Nephron progenitor cell (in vitro differentiated cells): ENCODE results near the gene PERCC1.
"Not testable (repeated sequence)": the region's sequence is repeated elsewhere in the genome, so short reads cannot be mapped to it uniquely, and the experiment has no call there.

Experiments
- DNase-seq: peaks from one replicate; pipeline ENCODE4 v3.0.0; 2021
- H3K27ac Mint-ChIP-seq: 2 replicates; pipeline ENCODE4 v1.8.0; 2021; ENCODE audit warnings: mild to moderate bottlenecking, moderate library complexity, mixed read lengths
- H3K27me3 Mint-ChIP-seq: 2 replicates; pipeline ENCODE4 v1.8.0; 2021; ENCODE audit warnings: mild to moderate bottlenecking, low read depth, mixed read lengths; ENCODE audit not compliant: poor library complexity
- H3K36me3 Mint-ChIP-seq: 2 replicates; pipeline ENCODE4 v1.8.0; 2021; ENCODE audit warnings: low read depth, mixed read lengths
- H3K4me1 Mint-ChIP-seq: 2 replicates; pipeline ENCODE4 v1.8.0; 2021; ENCODE audit warnings: mixed read lengths
- H3K4me3 Mint-ChIP-seq: 2 replicates; pipeline ENCODE4 v1.8.0; 2021; ENCODE audit warnings: mild to moderate bottlenecking, moderate library complexity, mixed read lengths
- H3K9me3 Mint-ChIP-seq: 2 replicates; pipeline ENCODE4 v1.8.0; 2021; ENCODE audit warnings: mild to moderate bottlenecking, moderate library complexity, mixed read lengths
- TF ChIP-seq, protein P1 (sequence below): fragments of 200-600 bp; sonication (generic); IDR thresholded peaks from 2 replicates; pipeline ENCODE4 v1.5.0; 2021; ENCODE audit warnings: antibody characterized with exemption

The PERCC1 gene

DNA sequence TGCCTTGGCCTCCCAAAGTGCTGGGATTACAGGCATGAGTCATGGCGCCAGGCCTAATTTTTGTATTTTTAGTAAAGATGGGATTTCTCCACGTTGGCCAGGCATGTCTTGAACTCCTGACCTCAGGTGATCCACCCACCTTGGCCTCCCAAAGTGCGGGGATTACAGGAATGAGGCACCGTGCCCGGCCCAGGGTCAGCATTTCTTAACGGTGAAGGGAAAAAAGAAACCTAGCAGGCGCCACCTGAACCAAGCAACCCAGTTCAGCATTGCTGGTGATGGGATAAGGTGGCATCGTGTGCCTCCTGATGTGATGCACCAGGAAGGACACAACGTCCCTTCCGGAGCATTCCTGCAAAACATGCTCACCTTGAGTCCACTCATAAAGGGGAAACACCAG is 46.2 kb downstream of the PERCC1 start:
- TF ChIP-seq, protein P1, sequence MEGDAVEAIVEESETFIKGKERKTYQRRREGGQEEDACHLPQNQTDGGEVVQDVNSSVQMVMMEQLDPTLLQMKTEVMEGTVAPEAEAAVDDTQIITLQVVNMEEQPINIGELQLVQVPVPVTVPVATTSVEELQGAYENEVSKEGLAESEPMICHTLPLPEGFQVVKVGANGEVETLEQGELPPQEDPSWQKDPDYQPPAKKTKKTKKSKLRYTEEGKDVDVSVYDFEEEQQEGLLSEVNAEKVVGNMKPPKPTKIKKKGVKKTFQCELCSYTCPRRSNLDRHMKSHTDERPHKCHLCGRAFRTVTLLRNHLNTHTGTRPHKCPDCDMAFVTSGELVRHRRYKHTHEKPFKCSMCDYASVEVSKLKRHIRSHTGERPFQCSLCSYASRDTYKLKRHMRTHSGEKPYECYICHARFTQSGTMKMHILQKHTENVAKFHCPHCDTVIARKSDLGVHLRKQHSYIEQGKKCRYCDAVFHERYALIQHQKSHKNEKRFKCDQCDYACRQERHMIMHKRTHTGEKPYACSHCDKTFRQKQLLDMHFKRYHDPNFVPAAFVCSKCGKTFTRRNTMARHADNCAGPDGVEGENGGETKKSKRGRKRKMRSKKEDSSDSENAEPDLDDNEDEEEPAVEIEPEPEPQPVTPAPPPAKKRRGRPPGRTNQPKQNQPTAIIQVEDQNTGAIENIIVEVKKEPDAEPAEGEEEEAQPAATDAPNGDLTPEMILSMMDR = no peak
- peaks cover 31% of the 10 kb centered on the region for H3K9me3 Mint-ChIP-seq
- peaks cover 22% of the 10 kb centered on the region for H3K27me3 Mint-ChIP-seq
- no peak overlapping the region for H3K27ac Mint-ChIP-seq
- peaks cover 21% of the 10 kb centered on the region for H3K4me1 Mint-ChIP-seq
- H3K4me3 Mint-ChIP-seq = no peak overlapping the region
- H3K36me3 Mint-ChIP-seq = peaks cover 8% of the 10 kb centered on the region
- DNase-seq = no peak

DNA sequence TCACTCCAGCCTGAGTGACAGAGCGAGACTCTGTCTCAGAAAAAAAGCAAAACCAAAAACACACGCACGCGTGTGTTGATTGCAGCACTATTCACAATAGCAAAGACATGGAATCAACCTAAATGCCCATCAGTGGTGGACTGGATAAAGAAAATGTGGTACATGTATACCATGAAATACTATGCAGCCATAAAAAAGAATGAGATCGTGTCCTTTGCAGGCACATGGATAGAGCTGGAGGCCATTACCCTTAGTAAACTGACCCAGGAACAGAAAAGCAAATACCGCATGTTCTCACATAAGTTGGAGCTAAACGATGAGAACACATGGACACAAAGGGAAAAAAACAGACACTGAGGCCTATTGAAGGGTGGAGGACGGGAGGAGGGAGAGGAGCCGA is 48.1 kb downstream of the PERCC1 start:
- peak overlapping the region; percentile 34 for H3K27ac Mint-ChIP-seq
- DNase-seq, H3K4me3 Mint-ChIP-seq, H3K36me3 Mint-ChIP-seq, H3K4me1 Mint-ChIP-seq: not testable (repeated sequence)
- peaks cover 38% of the 10 kb centered on the region for H3K27me3 Mint-ChIP-seq
- peaks cover 31% of the 10 kb centered on the region for H3K9me3 Mint-ChIP-seq

DNA sequence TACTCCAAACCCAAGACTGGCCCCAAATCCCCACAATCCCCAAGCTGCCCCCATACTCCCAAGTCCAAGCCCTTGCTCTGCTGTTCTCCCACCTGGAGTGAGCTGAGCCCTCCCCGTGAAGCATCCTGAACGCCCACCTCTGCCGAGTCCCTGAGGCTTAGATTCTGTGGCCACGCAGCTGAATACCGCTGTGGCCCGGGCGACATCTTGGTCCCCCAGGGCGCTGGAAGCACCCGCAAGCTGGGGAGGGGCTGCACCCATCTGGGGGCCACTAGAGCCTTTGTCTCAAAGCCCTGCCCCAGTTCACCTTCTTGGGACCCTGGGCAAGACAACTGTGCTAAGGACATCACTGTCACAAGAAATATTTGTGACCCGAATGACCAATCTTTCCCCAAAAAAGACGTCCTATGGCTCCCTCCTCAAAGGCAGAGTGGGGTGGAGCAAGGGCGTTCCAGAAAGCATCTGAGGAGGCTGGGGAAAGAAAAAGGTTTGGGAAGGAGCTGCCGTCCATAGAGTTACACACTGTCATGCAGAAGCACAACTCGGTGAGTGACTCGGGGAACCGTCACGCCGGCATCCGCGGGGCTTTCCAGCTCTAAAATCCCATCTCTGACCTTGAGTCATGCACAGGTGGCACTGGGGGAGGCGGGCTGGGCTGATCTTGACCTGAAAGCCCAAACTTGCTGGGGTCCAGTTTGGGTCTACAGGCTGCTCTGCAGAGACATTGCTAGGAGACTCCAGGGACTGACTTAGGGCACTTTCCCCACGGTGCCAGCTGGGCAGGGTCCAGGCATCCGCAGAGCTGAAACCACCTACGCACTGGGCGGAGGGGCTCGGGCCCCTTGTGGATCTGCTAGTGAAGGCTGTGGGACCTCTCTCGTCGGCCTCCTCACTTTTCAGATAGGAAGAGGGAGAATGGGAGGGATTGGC is 51.3 kb downstream of the PERCC1 start:
- Mint-ChIP-seq H3K27ac (no peak overlapping the region), H3K4me3 (no peak overlapping the region), H3K36me3 (no peaks in the 10 kb centered on the region), H3K27me3 (peaks cover 59% of the 10 kb centered on the region), H3K4me1 (no peaks in the 10 kb centered on the region), H3K9me3 (peaks cover 17% of the 10 kb centered on the region)
- no peak for DNase-seq
- TF ChIP-seq, protein P1 = no peak
